Chondrocyte (in vitro differentiated cells): Measurements from ENCODE around the gene RPS29. TPM values are rescaled to one million over a fixed set of nuclear protein-coding genes. Genes with fewer than 3 reads are reported as not detected.

Experiments
- DNase-seq: peaks from one replicate; pipeline ENCODE4 v3.0.0; 2021; ENCODE audit warnings: mixed read lengths, low spot score
- H3K27ac Mint-ChIP-seq: one replicate; pipeline ENCODE4 v1.8.0; 2021; ENCODE audit warnings: mild to moderate bottlenecking, moderate library complexity, mixed read lengths; ENCODE audit not compliant: unreplicated experiment
- H3K27me3 Mint-ChIP-seq: 2 replicates; pipeline ENCODE4 v1.8.0; 2021; ENCODE audit warnings: low read depth, mixed read lengths
- H3K36me3 Mint-ChIP-seq: 2 replicates; pipeline ENCODE4 v1.8.0; 2021; ENCODE audit warnings: low read depth, mixed read lengths
- H3K4me1 Mint-ChIP-seq: 2 replicates; pipeline ENCODE4 v1.8.0; 2021; ENCODE audit warnings: low read depth, mild to moderate bottlenecking, mixed read lengths
- H3K4me3 Mint-ChIP-seq: one replicate; pipeline ENCODE4 v1.8.0; 2021; ENCODE audit warnings: mild to moderate bottlenecking, moderate library complexity, mixed read lengths; ENCODE audit not compliant: unreplicated experiment
- H3K9me3 Mint-ChIP-seq: 2 replicates; pipeline ENCODE4 v1.8.0; 2021; ENCODE audit warnings: low read depth, mixed read lengths
- CTCF ChIP-seq: fragments of 200-600 bp; sonication (generic); IDR thresholded peaks from 2 replicates; pipeline ENCODE4 v1.5.0; 2021; ENCODE audit warnings: antibody characterized with exemption, mild to moderate bottlenecking, moderate library complexity
- total RNA-seq: library from RNA; stranded (reverse); gene quantifications from 3 replicates; pipeline ENCODE4 v1.2.1, GENCODE V29; 2021

Gene RPS29
- total RNA-seq, 1 donor from 2014 or later, result 729 TPM

GRCh38 chr14:49617852-49618519 is 31.8 kb upstream of the RPS29 start:
- H3K27me3 Mint-ChIP-seq, result no peaks in the 10 kb centered on the region
- peak overlapping the region; percentile 12 for H3K27ac Mint-ChIP-seq

GRCh38 chr14:49615776-49616175 is 29.6 kb upstream of the RPS29 start:
- Mint-ChIP-seq H3K27me3 (no peaks in the 10 kb centered on the region), H3K27ac (no peak overlapping the region), H3K4me3 (no peak overlapping the region), H3K4me1 (peaks cover 33% of the 10 kb centered on the region), H3K9me3 (no peaks in the 10 kb centered on the region), H3K36me3 (peaks cover 14% of the 10 kb centered on the region)
- TF ChIP-seq CTCF, result no peak
- no peak for DNase-seq

More at GRCh38 chr14:49617852-49618519, 31.8 kb upstream of the RPS29 start:
- Mint-ChIP-seq H3K4me3 (no peak overlapping the region), H3K9me3 (no peaks in the 10 kb centered on the region), H3K36me3 (peaks cover 14% of the 10 kb centered on the region), H3K4me1 (peaks cover 40% of the 10 kb centered on the region)
- no peak for DNase-seq
- no peak for TF ChIP-seq CTCF

GRCh38 chr14:49614196-49614595 is 28.0 kb upstream of the RPS29 start:
- H3K4me1 Mint-ChIP-seq, result peaks cover 27% of the 10 kb centered on the region
- no peak overlapping the region for H3K27ac Mint-ChIP-seq
- H3K27me3 Mint-ChIP-seq, result no peaks in the 10 kb centered on the region
- H3K36me3 Mint-ChIP-seq, result peaks cover 14% of the 10 kb centered on the region
- no peak for DNase-seq
- H3K9me3 Mint-ChIP-seq, result no peaks in the 10 kb centered on the region
- no peak for TF ChIP-seq CTCF
- no peak overlapping the region for H3K4me3 Mint-ChIP-seq

- H3K9me3 Mint-ChIP-seq, result no peaks in the 10 kb centered on the region
- DNase-seq, result no peak
- no peak for TF ChIP-seq CTCF
- H3K27ac Mint-ChIP-seq, result no peak overlapping the region
- no peak overlapping the region for H3K4me3 Mint-ChIP-seq
- H3K27me3 Mint-ChIP-seq, result no peaks in the 10 kb centered on the region
- peaks cover 13% of the 10 kb centered on the region for H3K4me1 Mint-ChIP-seq
- peaks cover 7% of the 10 kb centered on the region for H3K36me3 Mint-ChIP-seq
These were observed 26.5 kb upstream of the RPS29 start for GRCh38 chr14:49612671-49613070.

GRCh38 chr14:49612251-49612650 is 26.1 kb upstream of the RPS29 start:
- H3K27me3 Mint-ChIP-seq, result no peaks in the 10 kb centered on the region
- no peaks in the 10 kb centered on the region for H3K9me3 Mint-ChIP-seq
- H3K4me1 Mint-ChIP-seq, result peaks cover 9% of the 10 kb centered on the region
- peak overlapping the region; percentile 9 for H3K27ac Mint-ChIP-seq
- no peak overlapping the region for H3K4me3 Mint-ChIP-seq
- H3K36me3 Mint-ChIP-seq, result peaks cover 5% of the 10 kb centered on the region
- no peak for DNase-seq
- TF ChIP-seq CTCF, result no peak
